Epithelial cell of esophagus (primary cell): Measurements from ENCODE around the gene NXT1.

Experiments used
- DNase-seq: peaks from one replicate; pipeline ENCODE4 v3.0.0; 2010; ENCODE audit warnings: low read depth
- H3K4me3 ChIP-seq: 2 replicates; pipeline ENCODE4 v1.5.1; 2011; ENCODE audit warnings: mild to moderate bottlenecking, low read length, control low read depth
- CTCF ChIP-seq: IDR thresholded peaks from 2 replicates; pipeline ENCODE4 v1.5.1; 2011; ENCODE audit warnings: low read depth, mild to moderate bottlenecking, low read length, control low read depth, inconsistent platforms; ENCODE audit not compliant: insufficient read depth; ENCODE audit errors: missing control alignments

NXT1 gene

GRCh38 chr20:23362392-23363256, 12.0 kb downstream of the NXT1 start:
- peak overlapping the region; percentile 73 for H3K4me3 ChIP-seq
- no peak for TF ChIP-seq CTCF
- DNase-seq: peak; percentile 14

DNA sequence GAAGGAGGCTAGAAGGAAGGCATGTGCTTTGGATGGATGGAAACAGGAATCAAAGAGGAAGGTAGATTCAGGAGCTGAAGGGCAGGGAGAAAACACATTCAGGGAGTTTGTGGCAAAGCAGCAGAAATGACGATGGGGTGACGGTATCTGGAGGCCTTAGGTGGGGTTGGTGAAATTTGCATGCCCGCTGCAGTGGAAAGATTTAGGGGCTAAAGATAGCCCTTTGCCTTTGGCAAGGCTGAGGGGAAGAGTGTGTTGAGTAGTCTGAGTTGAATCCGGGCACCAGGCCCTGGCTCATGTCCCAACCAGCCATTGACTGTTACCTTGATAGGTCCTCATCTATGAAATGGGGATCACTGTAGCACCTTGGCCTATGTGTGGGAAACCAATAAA, 12.7 kb downstream of the NXT1 start:
- TF ChIP-seq CTCF: no peak
- peak overlapping the region; percentile 73 for H3K4me3 ChIP-seq
- no peak for DNase-seq

DNA sequence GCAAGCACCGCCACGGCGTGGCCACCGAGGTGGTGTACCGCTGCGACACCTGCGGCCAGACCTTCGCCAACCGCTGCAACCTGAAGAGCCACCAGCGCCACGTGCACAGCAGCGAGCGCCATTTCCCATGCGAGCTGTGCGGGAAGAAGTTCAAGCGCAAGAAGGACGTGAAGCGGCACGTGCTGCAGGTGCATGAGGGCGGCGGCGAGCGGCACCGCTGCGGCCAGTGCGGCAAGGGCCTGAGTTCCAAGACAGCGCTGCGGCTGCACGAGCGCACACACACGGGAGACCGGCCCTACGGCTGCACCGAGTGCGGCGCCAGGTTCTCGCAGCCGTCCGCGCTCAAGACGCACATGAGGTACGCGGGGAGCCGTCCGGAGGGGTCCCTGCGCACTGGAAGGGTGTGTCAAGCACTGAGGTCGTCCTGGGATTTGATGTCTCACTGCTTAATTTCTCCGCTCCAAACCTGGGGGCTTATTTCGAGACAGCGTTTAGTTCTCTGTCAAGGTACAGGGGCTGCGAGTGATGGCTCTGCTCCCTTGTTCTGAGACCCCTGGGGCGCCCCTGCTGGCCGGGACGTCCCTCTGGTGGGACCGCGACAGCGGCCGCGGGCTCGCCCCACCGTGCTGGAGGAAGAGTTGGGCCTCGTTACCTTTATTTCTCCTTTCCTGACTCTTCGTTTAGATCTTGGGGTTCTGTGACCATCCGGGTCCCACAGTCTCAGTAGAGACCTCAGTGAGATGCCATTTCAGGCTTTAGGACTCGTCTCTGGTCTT, 15.0 kb downstream of the NXT1 start:
- no peak overlapping the region for H3K4me3 ChIP-seq
- no peak for TF ChIP-seq CTCF

DNA sequence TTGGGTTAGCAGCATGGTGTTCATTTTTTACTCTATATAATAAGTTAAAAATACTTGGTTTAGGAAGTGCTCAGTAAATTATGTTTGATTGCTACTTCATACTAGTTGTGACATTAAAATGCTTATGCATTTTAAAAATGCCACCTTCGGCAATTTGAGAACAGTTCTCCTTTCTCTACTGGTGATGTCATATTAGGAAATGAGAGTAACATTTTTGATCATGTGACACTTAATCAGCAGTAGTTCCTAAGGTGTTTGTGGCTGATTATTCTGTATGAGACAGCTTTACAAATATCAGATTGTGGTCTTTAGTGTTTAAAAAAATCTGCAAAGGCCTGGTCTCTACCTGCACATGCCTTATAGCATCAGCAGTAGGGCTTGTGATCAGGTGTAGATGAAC, 15.8 kb downstream of the NXT1 start:
- H3K4me3 ChIP-seq: no peak overlapping the region
- DNase-seq: peak; percentile 60
- TF ChIP-seq CTCF: no peak

More for the DNA sequence above, 15.0 kb downstream of the NXT1 start:
- DNase-seq: no peak

DNA sequence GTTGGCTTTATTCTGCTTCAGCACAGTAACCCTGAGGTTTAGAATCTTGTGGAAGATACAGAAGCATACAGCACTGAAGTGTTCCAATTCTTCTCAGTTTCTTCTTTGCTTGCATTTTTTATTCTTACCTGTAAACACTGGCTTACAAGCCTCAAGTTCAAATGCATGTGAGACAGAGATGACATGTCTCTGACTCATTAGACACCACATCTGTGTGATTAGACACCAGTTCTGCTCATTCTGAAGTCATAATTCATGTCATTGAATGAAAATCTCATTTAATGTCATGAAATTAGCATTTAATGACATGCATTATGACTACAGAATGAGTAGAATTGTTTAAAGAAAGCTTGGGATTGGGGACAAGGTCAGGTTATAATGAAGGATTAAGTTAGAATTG, 17.2 kb downstream of the NXT1 start:
- no peak for TF ChIP-seq CTCF
- no peak overlapping the region for H3K4me3 ChIP-seq
- peak; percentile 83 for DNase-seq

DNA sequence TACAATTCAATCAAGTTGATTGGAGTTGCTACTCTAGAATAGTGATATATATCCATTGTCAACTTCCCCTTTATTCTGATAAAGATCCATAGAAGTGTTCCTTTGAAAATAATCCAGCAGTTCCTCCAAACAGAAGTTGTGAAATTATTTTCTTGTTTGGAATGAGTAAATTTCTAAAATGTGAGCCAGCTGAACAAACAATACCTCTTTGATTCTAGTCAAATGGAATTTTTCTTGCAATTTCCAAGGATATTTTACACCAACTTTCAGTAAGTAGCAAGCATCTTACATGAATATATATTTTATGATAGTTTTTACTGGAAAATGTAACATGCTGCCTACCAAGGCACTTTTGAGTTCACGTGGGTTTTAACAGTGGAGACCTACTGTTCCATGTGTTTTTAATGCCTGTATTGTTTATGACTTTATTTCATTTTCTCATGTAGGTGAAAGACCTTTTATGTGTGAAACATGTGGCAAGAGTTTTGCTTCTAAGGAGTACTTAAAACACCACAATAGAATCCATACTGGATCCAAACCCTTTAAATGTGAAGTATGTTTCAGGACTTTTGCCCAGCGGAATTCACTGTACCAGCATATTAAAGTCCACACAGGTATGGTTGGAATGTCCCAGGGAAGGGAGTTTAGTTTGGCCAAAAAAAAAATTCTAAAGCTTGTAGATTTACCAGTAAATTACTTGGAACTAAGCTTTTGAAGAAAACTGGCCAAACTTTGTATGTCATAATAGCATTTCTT, 17.9 kb downstream of the NXT1 start:
- no peak overlapping the region for H3K4me3 ChIP-seq
- no peak for TF ChIP-seq CTCF
- DNase-seq: no peak
